HCT116 (cell line): Measurements from ENCODE around the gene SLC25A25. TPM values are rescaled to one million over a fixed set of nuclear protein-coding genes. Genes with fewer than 3 reads are reported as not detected.

Experiments
- ATAC-seq: fragments of 200-7000 bp; cut with Tn5 transposase; 2 replicates; pipeline ENCODE4 v1.9.1; 2020; ENCODE audit warnings: mild to moderate bottlenecking, moderate library complexity
- BruUV-seq: library from RNA; stranded (reverse); fragments of 400-500 nt; replicated peaks from 2 replicates; lab custom pipeline; 2021; lab: Mats Ljungman, UMichigan
- CTCF ChIA-PET: fragments of 300-600 bp; sonication (Branson Sonifier 250); formaldehyde crosslinking; loops from one replicate; lab custom pipeline; 2021; ENCODE audit warnings: antibody characterized with exemption; lab: Charles Lee
- POLR2A ChIA-PET: fragments of 300-600, 350-600 bp; sonication (Branson Sonifier 250); formaldehyde crosslinking; loops from one replicate; lab custom pipeline; 2021; ENCODE audit warnings: antibody characterized with exemption; lab: Charles Lee
- RAD21 ChIA-PET, 2 experiments: fragments of 300-600 bp; sonication (Branson Sonifier 250); formaldehyde crosslinking; loops; one replicate each; lab custom pipeline; 2023; ENCODE audit warnings: low total read pairs in 2 of 2; ENCODE audit not compliant: uncharacterized antibody in 2 of 2, unreplicated experiment in 2 of 2, low non-redundant PET in 1 of 2; lab: Charles Lee
- DNase-seq: peaks from one replicate; pipeline ENCODE4 v3.0.0-alpha.2; 2010; ENCODE audit warnings: low read depth, low spot score
- H2AFZ ChIP-seq: fragments of 200-600 bp; shearing (Covaris generic), sonication (generic); 2 replicates; pipeline ENCODE4 v1.6.1; 2017; ENCODE audit warnings: low read depth, mixed run types, mixed read lengths, antibody characterized with exemption, low read length; ENCODE audit not compliant: poor library complexity, severe bottlenecking
- H3K27ac ChIP-seq: 2 replicates; pipeline ENCODE4 v1.5.1; 2012; ENCODE audit warnings: low read depth, low read length
- H3K27me3 ChIP-seq: fragments of 200-600 bp; sonication (generic); 2 replicates; pipeline ENCODE4 v1.6.1; 2016; ENCODE audit warnings: mixed run types, low read length, mixed read lengths; ENCODE audit not compliant: insufficient read depth
- H3K36me3 ChIP-seq, 2 experiments: fragments of 200-500 bp in 1 of 2; fragments of 200-600 bp in 1 of 2; sonication (Bioruptor generic) in 1 of 2; sonication (generic) in 1 of 2; 2 replicates each; pipeline versions ENCODE4 v1.5.1 to v1.6.1; 2014 to 2016; ENCODE audit warnings: low read length in 2 of 2, inconsistent platforms in 1 of 2, mixed read lengths in 1 of 2, mixed run types in 1 of 2; ENCODE audit not compliant: insufficient read depth in 2 of 2, control insufficient read depth in 1 of 2
- H3K4me1 ChIP-seq, 2 experiments: fragments of 200-600 bp in 1 of 2; sonication (generic) in 1 of 2; 2 replicates each; pipeline versions ENCODE4 v1.5.1 to v1.6.1; 2012 to 2017; ENCODE audit warnings: low read length in 2 of 2, inconsistent platforms in 1 of 2, mild to moderate bottlenecking in 1 of 2, mixed read lengths in 1 of 2, mixed run types in 1 of 2, moderate library complexity in 1 of 2; ENCODE audit not compliant: insufficient read depth in 2 of 2, control insufficient read depth in 1 of 2
- H3K4me2 ChIP-seq: fragments of 200-600 bp; sonication (generic); 2 replicates; pipeline ENCODE4 v1.6.1; 2017; ENCODE audit warnings: mixed run types, low read length, mixed read lengths
- H3K4me3 ChIP-seq, 2 experiments: fragments of 200-600 bp in 1 of 2; sonication (generic) in 1 of 2; replicated peaks in 1 of 2; 2 replicates each; pipeline ENCODE4 v1.5.1; 2011 to 2016; ENCODE audit warnings: low read length in 2 of 2, control low read depth in 1 of 2, low read depth in 1 of 2, mild to moderate bottlenecking in 1 of 2, mixed read lengths in 1 of 2, mixed run types in 1 of 2
- H3K79me2 ChIP-seq: fragments of 200-600 bp; sonication (generic); 2 replicates; pipeline ENCODE4 v1.6.1; 2017; ENCODE audit warnings: mild to moderate bottlenecking, mixed run types, low read length, moderate library complexity, mixed read lengths; ENCODE audit not compliant: insufficient read depth
- H3K9ac ChIP-seq: fragments of 200-600 bp; sonication (generic); 2 replicates; pipeline ENCODE4 v1.6.1; 2016; ENCODE audit warnings: low read length, mixed read lengths
- H3K9me2 ChIP-seq: fragments of 200-600 bp; sonication (generic), shearing (Covaris generic); 2 replicates; pipeline ENCODE4 v1.6.1; 2017; ENCODE audit warnings: mixed run types, mild to moderate bottlenecking, moderate library complexity; ENCODE audit not compliant: insufficient read depth
- H3K9me3 ChIP-seq, 2 experiments: fragments of 200-500 bp in 1 of 2; fragments of 200-600 bp in 1 of 2; sonication (Bioruptor generic) in 1 of 2; sonication (generic) in 1 of 2; 2 replicates each; pipeline ENCODE4 v1.6.1; 2014 to 2017; ENCODE audit warnings: low read length in 2 of 2, mixed read lengths in 2 of 2, inconsistent platforms in 1 of 2, low read depth in 1 of 2, mild to moderate bottlenecking in 1 of 2, mixed run types in 1 of 2, moderate library complexity in 1 of 2; ENCODE audit not compliant: control insufficient read depth in 1 of 2, insufficient read depth in 1 of 2
- H4K20me1 ChIP-seq: fragments of 200-600 bp; sonication (generic), shearing (Covaris generic); 2 replicates; pipeline ENCODE4 v1.6.1; 2017; ENCODE audit warnings: mixed run types, mild to moderate bottlenecking, moderate library complexity; ENCODE audit not compliant: insufficient read depth
- CBX3 ChIP-seq: IDR thresholded peaks from 2 replicates; pipeline ENCODE4 v1.6.1; 2012; ENCODE audit warnings: low read depth
- CEBPB ChIP-seq: IDR thresholded peaks from 2 replicates; pipeline ENCODE4 v1.6.1; 2012; ENCODE audit warnings: low read depth
- CTCF ChIP-seq, 3 experiments: fragments of 200-600 bp in 1 of 3; sonication (generic) in 1 of 3; IDR thresholded peaks in 2 of 3; conservative IDR thresholded peaks in 1 of 3; 2 replicates each; pipeline ENCODE4 v1.5.1; 2012 to 2017; ENCODE audit warnings: low read depth in 2 of 3, low read length in 2 of 3, antibody characterized with exemption in 1 of 3, borderline replicate concordance in 1 of 3, control low read depth in 1 of 3, mild to moderate bottlenecking in 1 of 3, mixed read lengths in 1 of 3, mixed run types in 1 of 3, moderate library complexity in 1 of 3; ENCODE audit not compliant: insufficient read depth in 1 of 3
- EGR1 ChIP-seq: IDR thresholded peaks from 2 replicates; pipeline ENCODE4 v1.6.1; 2012; ENCODE audit warnings: low read depth
- ELF1 ChIP-seq: IDR thresholded peaks from 2 replicates; pipeline ENCODE4 v1.6.1; 2012; ENCODE audit warnings: low read depth, borderline replicate concordance
- JUND ChIP-seq: IDR thresholded peaks from 2 replicates; pipeline ENCODE4 v1.6.1; 2012
- MAX ChIP-seq: IDR thresholded peaks from 2 replicates; pipeline ENCODE4 v1.6.1; 2012
- POLR2A ChIP-seq: IDR thresholded peaks from 2 replicates; pipeline ENCODE4 v1.7.0; 2011; ENCODE audit warnings: borderline replicate concordance; ENCODE audit not compliant: insufficient read depth, insufficient read length; ENCODE audit errors: extremely low read depth
- RAD21 ChIP-seq: IDR thresholded peaks from 2 replicates; pipeline ENCODE4 v1.6.1; 2012; ENCODE audit warnings: low read depth, mild to moderate bottlenecking
- SP1 ChIP-seq: IDR thresholded peaks from 2 replicates; pipeline ENCODE4 v1.6.1; 2012; ENCODE audit warnings: low read depth
- SRF ChIP-seq: IDR thresholded peaks from 2 replicates; pipeline ENCODE4 v1.6.1; 2012; ENCODE audit warnings: low read depth
- YY1 ChIP-seq: IDR thresholded peaks from 2 replicates; pipeline ENCODE4 v1.6.1; 2011; ENCODE audit warnings: low read length, low read depth, moderate library complexity, mild to moderate bottlenecking; ENCODE audit not compliant: insufficient replicate concordance; ENCODE audit errors: extremely low read depth
- ZBTB33 ChIP-seq: IDR thresholded peaks from 2 replicates; pipeline ENCODE4 v1.6.1; 2011; ENCODE audit warnings: mild to moderate bottlenecking, low read length, moderate library complexity; ENCODE audit not compliant: insufficient replicate concordance; ENCODE audit errors: extremely low read depth
- intact Hi-C: fragments of 100-400 bp; cut with micrococcal nuclease; formaldehyde crosslinking; loops from 2 replicates; pipeline ENCODE4 v1.10.0; 2022
- total RNA-seq: library from RNA; stranded (reverse); gene quantifications from one replicate; pipeline ENCODE4 v1.2.1, GENCODE V29; 2021; ENCODE audit not compliant: unreplicated experiment

SLC25A25 gene
- total RNA-seq, 1 experiment from 2014 or later = 15.3 TPM

- no peak overlapping the region for H3K4me2 ChIP-seq
- DNase-seq (no peak), ATAC-seq (no peak)
- RAD21 ChIA-PET = no interaction called here
- no TSS peak for BruUV-seq
- POLR2A ChIA-PET = interaction anchor here (0.6 to 1.0 kb wide), 2 partner anchors 9 to 68 kb away, joined by 3 to 4 read pairs; no protein-coding TSS in a partner anchor
- no peak overlapping the region for H3K4me3 ChIP-seq
- H3K27ac ChIP-seq = no peak overlapping the region
- H3K9me3 ChIP-seq = no peaks in the 10 kb centered on the region
- H4K20me1 ChIP-seq = 0 out of 2 replicates have a peak, but pooled peaks cover 4% of the 10 kb centered on the region
- peaks cover 14 to 30% of the 10 kb centered on the region in 2 experiments for H3K4me1 ChIP-seq
- no peak for TF ChIP-seq ZBTB33
- TF ChIP-seq SP1 = no peak
- TF ChIP-seq YY1 = no peak
- TF ChIP-seq RAD21 = no peak
- TF ChIP-seq POLR2A = no peak
- TF ChIP-seq CEBPB = no peak
- TF ChIP-seq CTCF (IDR thresholded peaks at IDR 0.05 in 2 of 3, conservative IDR thresholded peaks at IDR 0.05 in 1 of 3; ENCODE audit: borderline replicate concordance in 1 of 3, insufficient read depth in 1 of 3, low read depth in 2 of 3, low read length in 2 of 3) = no peak
- TF ChIP-seq CBX3 = no peak
- no peak for TF ChIP-seq JUND
- TF ChIP-seq SRF = no peak
- TF ChIP-seq MAX = no peak
- no peak for TF ChIP-seq EGR1
- TF ChIP-seq ELF1 = no peak
- no peaks in the 10 kb centered on the region for H3K36me3 ChIP-seq
- intact Hi-C loops = no loop called here
- CTCF ChIA-PET = interaction anchor here (1.1 kb wide), 1 partner anchor 26 kb away, joined by 3 read pairs; no protein-coding TSS in a partner anchor
- H3K79me2 ChIP-seq = peaks cover 76% of the 10 kb centered on the region
- H3K27me3 ChIP-seq = no peaks in the 10 kb centered on the region
- no peak overlapping the region for H2AFZ ChIP-seq
- no peak overlapping the region for H3K9ac ChIP-seq
- H3K9me2 ChIP-seq = no peaks in the 10 kb centered on the region
Measured at GRCh38 chr9:128091571-128091970, 23.5 kb downstream of the SLC25A25 start.
